ENCODE measurements around the gene BGN. TPM values are rescaled to one million over a fixed set of nuclear protein-coding genes. Genes with fewer than 3 reads are reported as not detected.

Gene BGN
- total RNA-seq, 1 donor from 2014 or later = 50.0 TPM

DNA sequence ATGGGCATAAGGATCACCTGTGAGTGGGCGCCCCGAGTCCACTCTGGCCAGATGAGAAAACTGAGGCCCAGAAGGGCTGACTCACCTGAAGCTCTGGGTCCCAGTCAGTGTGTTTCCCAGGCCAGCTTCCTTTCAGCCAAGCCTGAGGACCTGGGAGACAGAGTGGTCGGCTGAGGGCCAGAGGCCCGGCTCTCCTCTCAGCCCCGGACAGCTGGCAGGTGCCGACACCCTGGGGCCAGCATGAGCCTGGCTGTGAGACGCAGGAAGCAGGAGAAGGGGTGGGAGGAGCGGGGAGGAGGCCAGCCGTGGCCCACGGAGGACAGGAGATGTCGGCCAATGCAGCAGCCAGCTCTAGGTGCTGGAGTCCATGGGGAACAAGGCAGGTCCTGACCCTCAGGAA lies 51.6 kb downstream of the BGN start:
- TF ChIP-seq EZH2 (IDR thresholded peaks at IDR 0.05; ENCODE audit: insufficient read depth, low read length) = no peak
- peaks cover 2% of the 10 kb centered on the region for H3K27me3 Mint-ChIP-seq (ENCODE audit: low read depth, unreplicated experiment)
- no peaks in the 10 kb centered on the region for H3K36me3 Mint-ChIP-seq (ENCODE audit: low read depth, unreplicated experiment)
- Histone ChIP-seq H3K79me2 (ENCODE audit: insufficient read depth, low read length) (no peaks in the 10 kb centered on the region), H3K4me3 (ENCODE audit: insufficient read depth, low read depth, low read length) (no peak overlapping the region), H3K9ac (ENCODE audit: low read length) (no peak overlapping the region), H3K27me3 (ENCODE audit: insufficient read depth, low read length) (no peaks in the 10 kb centered on the region), H4K20me1 (ENCODE audit: insufficient read depth, low read length) (no peaks in the 10 kb centered on the region), H2AFZ (ENCODE audit: low read depth, low read length) (no peak overlapping the region), H3K4me1 (ENCODE audit: insufficient read depth, low read length) (no peaks in the 10 kb centered on the region), H3K27ac (ENCODE audit: low read depth, low read length) (no peak overlapping the region), H3K36me3 (ENCODE audit: insufficient read depth, low read length) (no peaks in the 10 kb centered on the region), H3K9me3 (ENCODE audit: insufficient read depth, low read depth, low read length) (no peaks in the 10 kb centered on the region), H3K4me2 (ENCODE audit: low read length) (no peak overlapping the region)
- FAIRE-seq (no peak), DNase-seq (ENCODE audit: low read depth) (no peak)
- no peak overlapping the region for H3K4me3 Mint-ChIP-seq (ENCODE audit: unreplicated experiment)
- H3K4me1 Mint-ChIP-seq (ENCODE audit: low read depth, unreplicated experiment) = peaks cover 10% of the 10 kb centered on the region
- H3K27ac Mint-ChIP-seq (ENCODE audit: unreplicated experiment) = no peak overlapping the region
- no peaks in the 10 kb centered on the region for H3K9me3 Mint-ChIP-seq (ENCODE audit: unreplicated experiment)

DNA sequence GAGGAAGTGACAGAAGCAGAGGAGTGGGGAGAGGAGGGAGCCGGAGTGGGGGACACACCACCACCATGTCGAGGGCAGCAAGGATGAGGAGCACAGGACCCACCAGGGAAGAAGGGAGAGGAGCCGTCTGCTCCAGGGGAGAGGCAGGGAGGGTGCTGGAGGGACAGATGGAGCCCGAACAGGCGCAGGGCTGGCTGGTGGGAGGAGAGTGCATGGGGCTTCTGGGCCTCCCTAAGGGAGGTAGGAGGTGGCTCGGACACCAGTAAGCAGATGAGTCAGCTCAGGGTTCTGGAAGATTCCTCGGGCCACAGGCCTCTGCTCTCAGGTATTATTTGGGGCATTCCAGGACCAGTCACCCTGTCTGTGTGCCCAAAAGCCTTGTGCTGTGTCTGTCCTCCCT lies 52.4 kb downstream of the BGN start:
- Histone ChIP-seq H3K4me3 (ENCODE audit: insufficient read depth, low read depth, low read length) (no peak overlapping the region), H3K27ac (ENCODE audit: low read depth, low read length) (no peak overlapping the region), H4K20me1 (ENCODE audit: insufficient read depth, low read length) (no peaks in the 10 kb centered on the region), H3K36me3 (ENCODE audit: insufficient read depth, low read length) (no peaks in the 10 kb centered on the region), H3K4me2 (ENCODE audit: low read length) (no peak overlapping the region), H3K9me3 (ENCODE audit: insufficient read depth, low read depth, low read length) (no peaks in the 10 kb centered on the region), H2AFZ (ENCODE audit: low read depth, low read length) (no peak overlapping the region), H3K79me2 (ENCODE audit: insufficient read depth, low read length) (no peaks in the 10 kb centered on the region), H3K9ac (ENCODE audit: low read length) (no peak overlapping the region), H3K4me1 (ENCODE audit: insufficient read depth, low read length) (no peaks in the 10 kb centered on the region), H3K27me3 (ENCODE audit: insufficient read depth, low read length) (no peaks in the 10 kb centered on the region)
- TF ChIP-seq, protein P1, sequence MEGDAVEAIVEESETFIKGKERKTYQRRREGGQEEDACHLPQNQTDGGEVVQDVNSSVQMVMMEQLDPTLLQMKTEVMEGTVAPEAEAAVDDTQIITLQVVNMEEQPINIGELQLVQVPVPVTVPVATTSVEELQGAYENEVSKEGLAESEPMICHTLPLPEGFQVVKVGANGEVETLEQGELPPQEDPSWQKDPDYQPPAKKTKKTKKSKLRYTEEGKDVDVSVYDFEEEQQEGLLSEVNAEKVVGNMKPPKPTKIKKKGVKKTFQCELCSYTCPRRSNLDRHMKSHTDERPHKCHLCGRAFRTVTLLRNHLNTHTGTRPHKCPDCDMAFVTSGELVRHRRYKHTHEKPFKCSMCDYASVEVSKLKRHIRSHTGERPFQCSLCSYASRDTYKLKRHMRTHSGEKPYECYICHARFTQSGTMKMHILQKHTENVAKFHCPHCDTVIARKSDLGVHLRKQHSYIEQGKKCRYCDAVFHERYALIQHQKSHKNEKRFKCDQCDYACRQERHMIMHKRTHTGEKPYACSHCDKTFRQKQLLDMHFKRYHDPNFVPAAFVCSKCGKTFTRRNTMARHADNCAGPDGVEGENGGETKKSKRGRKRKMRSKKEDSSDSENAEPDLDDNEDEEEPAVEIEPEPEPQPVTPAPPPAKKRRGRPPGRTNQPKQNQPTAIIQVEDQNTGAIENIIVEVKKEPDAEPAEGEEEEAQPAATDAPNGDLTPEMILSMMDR (IDR thresholded peaks at IDR 0.05; ENCODE audit: insufficient read depth, low read depth, low read length) = no peak
- no peak for TF ChIP-seq EZH2 (IDR thresholded peaks at IDR 0.05; ENCODE audit: insufficient read depth, low read length)
- Mint-ChIP-seq H3K27me3 (ENCODE audit: low read depth, unreplicated experiment) (peaks cover 2% of the 10 kb centered on the region), H3K4me3 (ENCODE audit: unreplicated experiment) (no peak overlapping the region), H3K9me3 (ENCODE audit: unreplicated experiment) (no peaks in the 10 kb centered on the region), H3K4me1 (ENCODE audit: low read depth, unreplicated experiment) (peaks cover 11% of the 10 kb centered on the region), H3K36me3 (ENCODE audit: low read depth, unreplicated experiment) (no peaks in the 10 kb centered on the region), H3K27ac (ENCODE audit: unreplicated experiment) (no peak overlapping the region)
- FAIRE-seq (no peak), DNase-seq (ENCODE audit: low read depth) (no peak)

DNA sequence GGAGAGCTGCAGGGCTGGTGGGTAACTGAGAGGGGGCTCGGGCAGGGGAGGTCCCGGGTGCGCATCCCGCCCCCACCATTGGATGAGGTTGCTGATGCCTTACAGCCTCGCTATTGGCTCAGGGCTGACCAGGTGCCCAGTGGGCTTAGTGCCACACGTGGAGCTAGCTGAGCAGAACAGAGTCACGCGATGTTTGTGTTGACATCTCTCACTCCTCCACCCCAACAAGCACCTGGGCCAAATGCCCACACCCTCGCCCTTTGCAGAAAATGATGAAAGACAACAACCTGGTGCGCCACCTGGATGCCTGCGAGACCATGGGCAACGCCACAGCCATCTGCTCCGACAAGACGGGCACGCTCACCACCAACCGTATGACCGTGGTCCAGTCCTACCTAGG lies 54.5 kb downstream of the BGN start:
- Histone ChIP-seq H3K4me2 (ENCODE audit: low read length) (no peak overlapping the region), H3K79me2 (ENCODE audit: insufficient read depth, low read length) (no peaks in the 10 kb centered on the region), H3K9ac (ENCODE audit: low read length) (no peak overlapping the region), H3K27me3 (ENCODE audit: insufficient read depth, low read length) (no peaks in the 10 kb centered on the region), H3K9me3 (ENCODE audit: insufficient read depth, low read depth, low read length) (no peaks in the 10 kb centered on the region), H3K4me1 (ENCODE audit: insufficient read depth, low read length) (no peaks in the 10 kb centered on the region), H2AFZ (ENCODE audit: low read depth, low read length) (no peak overlapping the region), H3K4me3 (ENCODE audit: insufficient read depth, low read depth, low read length) (no peak overlapping the region), H4K20me1 (ENCODE audit: insufficient read depth, low read length) (no peaks in the 10 kb centered on the region), H3K27ac (ENCODE audit: low read depth, low read length) (no peak overlapping the region), H3K36me3 (ENCODE audit: insufficient read depth, low read length) (no peaks in the 10 kb centered on the region)
- Mint-ChIP-seq H3K4me3 (ENCODE audit: unreplicated experiment) (no peak overlapping the region), H3K9me3 (ENCODE audit: unreplicated experiment) (no peaks in the 10 kb centered on the region), H3K4me1 (ENCODE audit: low read depth, unreplicated experiment) (peaks cover 11% of the 10 kb centered on the region), H3K36me3 (ENCODE audit: low read depth, unreplicated experiment) (no peaks in the 10 kb centered on the region), H3K27ac (ENCODE audit: unreplicated experiment) (no peak overlapping the region), H3K27me3 (ENCODE audit: low read depth, unreplicated experiment) (peaks cover 5% of the 10 kb centered on the region)
- DNase-seq (ENCODE audit: low read depth) (no peak), FAIRE-seq (no peak)
- TF ChIP-seq, protein P1 (IDR thresholded peaks at IDR 0.05; ENCODE audit: insufficient read depth, low read depth, low read length) = no peak
- no peak for TF ChIP-seq EZH2 (IDR thresholded peaks at IDR 0.05; ENCODE audit: insufficient read depth, low read length)

Data from astrocyte (in vitro differentiated cells and primary cell).